ENCODE data around the gene HCAR2.

- TF ChIP-seq POLR2A (IDR thresholded peaks at IDR 0.05): no peak
- TF ChIP-seq, protein P1, sequence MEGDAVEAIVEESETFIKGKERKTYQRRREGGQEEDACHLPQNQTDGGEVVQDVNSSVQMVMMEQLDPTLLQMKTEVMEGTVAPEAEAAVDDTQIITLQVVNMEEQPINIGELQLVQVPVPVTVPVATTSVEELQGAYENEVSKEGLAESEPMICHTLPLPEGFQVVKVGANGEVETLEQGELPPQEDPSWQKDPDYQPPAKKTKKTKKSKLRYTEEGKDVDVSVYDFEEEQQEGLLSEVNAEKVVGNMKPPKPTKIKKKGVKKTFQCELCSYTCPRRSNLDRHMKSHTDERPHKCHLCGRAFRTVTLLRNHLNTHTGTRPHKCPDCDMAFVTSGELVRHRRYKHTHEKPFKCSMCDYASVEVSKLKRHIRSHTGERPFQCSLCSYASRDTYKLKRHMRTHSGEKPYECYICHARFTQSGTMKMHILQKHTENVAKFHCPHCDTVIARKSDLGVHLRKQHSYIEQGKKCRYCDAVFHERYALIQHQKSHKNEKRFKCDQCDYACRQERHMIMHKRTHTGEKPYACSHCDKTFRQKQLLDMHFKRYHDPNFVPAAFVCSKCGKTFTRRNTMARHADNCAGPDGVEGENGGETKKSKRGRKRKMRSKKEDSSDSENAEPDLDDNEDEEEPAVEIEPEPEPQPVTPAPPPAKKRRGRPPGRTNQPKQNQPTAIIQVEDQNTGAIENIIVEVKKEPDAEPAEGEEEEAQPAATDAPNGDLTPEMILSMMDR (IDR thresholded peaks at IDR 0.05): no peak
Measured at GRCh38 chr12:122722387-122722786, 19.2 kb upstream of the HCAR2 start.
